ENCODE measurements around the gene DCC.
A peak's percentile ranks its signal among the peaks of the same experiment; 100 is the strongest.

The DCC gene

DNA sequence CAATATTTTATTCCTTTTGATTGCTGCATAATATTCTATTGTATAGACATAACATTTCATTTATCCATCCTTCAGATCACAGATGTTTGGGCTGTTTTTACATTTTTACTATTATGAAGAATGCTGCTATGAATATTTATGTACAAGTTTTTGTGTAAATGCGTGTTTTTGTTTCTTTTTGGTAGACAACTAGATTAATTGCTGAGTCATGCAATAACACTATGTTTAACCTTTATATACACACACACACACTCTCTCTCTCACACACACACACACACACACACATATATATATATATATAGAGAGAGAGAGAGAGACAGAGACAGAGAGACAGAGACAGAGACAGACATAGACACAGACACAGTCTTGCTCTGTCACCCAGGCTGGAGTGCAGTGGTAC lies 926.9 kb downstream of the DCC start:
- DNase-seq = no peak

DNA sequence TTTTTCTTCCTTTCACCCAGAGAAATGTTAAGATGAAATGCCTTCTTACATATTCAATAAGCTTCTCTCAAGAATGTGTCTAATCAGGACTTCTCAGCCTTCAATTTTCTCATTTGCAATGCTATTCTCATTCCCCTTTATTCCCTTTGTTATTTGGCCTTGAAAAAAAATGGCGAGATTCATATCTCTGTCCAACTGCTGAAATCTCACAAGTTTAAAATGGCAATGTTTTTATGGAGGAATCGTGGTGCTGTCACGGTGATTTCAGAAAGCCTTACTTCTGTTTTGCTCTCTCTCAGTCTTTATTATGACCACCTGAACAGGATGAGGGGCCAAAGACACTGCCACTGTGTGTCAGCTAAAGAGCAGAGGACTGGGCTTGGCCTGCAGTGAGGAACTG lies 928.5 kb downstream of the DCC start:
- no peak for DNase-seq

DNA sequence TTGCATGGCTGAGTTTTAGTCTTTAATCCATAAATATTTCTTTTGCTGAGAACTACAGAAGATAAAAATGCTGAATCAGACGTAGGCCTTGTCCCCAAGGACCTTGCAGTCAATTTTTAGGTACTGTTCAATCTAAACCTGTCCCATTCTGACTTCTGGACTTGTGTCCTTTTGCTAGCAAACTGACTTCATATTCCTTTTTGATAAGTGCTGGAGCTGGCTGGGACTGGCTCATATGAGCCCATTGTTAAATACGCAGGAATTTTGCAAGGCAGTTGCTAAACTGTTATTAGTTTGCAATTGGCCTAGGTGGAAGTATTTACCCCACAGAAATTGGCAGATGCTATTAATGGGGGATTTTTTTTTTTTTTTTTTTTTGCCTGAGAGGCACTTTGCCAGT lies 941.4 kb downstream of the DCC start:
- no peak for DNase-seq

DNA sequence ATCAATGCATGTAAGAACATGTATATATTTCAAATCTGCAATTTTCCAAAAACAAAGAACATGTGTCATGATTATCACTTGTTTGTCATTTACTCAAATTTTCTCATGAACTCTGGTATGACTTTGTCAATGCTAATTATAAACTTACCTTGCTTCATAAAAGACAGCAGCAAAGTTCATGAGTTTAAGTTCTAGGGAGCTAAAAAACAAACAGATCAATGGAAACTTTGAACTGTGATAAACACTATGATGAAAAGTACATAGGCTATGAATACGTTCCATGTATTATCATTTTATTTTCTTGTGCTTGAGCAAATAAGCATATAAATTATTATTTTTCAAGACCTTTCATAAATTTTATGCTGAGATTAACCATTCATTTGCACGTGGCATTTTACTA lies 943.7 kb downstream of the DCC start:
- DNase-seq = no peak

DNA sequence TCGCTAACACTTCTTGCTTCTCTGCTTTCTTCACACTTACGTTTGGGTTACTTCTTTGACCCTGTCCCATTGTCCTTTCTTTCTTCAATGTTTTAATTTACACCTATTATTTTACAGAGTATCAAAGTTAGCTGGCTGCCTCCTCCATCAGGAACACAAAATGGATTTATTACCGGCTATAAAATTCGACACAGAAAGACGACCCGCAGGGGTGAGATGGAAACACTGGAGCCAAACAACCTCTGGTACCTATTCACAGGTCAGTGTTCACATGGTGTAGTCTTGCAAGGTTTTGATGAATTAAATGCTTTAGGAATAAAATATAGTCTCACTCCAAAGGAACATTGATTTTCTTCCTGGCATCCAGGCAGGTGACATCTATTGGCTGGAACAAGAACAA lies 965.5 kb downstream of the DCC start:
- no peak for DNase-seq

DNA sequence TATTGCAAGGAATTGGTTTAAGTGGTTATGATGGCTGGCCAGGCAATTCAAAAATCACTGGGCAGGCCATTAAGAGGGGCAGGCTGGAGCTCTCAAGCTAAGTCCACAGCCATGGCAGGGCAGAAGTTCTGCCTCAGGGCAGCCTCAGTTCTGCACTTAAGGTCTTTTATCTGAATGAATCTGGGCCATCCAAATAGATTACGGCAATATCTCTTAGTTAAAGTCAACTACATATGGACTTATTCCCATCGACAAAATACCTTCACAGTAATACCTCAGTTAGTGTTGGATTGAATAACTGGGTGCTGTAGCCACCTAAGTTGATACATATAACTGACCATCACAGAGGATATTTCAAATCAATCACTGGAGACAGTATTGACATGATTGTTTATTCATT lies 979.6 kb downstream of the DCC start:
- DNase-seq = no peak

DNA sequence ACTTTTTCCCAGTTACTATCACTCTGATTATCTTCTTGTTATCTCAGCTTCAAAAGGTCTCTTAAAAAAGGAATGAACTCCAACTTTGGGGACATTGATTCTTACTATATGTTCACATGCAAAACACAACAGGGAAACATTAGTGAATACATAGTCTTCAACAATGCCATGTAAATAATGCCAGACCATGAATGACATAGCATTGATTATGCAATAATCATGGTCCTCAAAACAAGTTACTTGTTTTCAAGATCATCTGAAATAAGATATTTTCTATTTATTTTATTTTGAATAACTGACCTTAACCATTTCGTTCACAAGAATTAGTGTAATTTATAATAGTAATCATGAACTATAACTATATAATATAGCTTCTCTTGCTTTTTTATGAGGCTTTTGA lies 982.2 kb downstream of the DCC start:
- no peak for DNase-seq

DNA sequence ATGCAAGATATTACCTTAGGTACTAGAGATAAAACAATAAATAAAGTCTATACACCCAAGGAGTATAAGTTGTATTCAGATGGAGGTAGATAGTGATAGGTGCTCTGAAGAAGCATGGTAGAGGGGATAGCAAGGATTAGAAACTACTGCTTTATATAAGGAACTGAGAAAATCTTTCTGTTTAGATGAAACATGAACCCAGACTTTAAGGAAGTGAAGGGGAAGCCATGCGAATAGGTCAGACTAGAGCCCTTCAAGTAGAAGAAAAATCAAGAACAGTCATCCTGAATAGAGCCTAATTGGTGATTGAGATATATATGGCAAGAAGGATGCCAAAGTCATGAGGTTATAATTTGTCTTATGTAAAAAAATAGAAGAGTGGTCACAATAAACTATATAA lies 984.4 kb downstream of the DCC start:
- no peak for DNase-seq

DNA sequence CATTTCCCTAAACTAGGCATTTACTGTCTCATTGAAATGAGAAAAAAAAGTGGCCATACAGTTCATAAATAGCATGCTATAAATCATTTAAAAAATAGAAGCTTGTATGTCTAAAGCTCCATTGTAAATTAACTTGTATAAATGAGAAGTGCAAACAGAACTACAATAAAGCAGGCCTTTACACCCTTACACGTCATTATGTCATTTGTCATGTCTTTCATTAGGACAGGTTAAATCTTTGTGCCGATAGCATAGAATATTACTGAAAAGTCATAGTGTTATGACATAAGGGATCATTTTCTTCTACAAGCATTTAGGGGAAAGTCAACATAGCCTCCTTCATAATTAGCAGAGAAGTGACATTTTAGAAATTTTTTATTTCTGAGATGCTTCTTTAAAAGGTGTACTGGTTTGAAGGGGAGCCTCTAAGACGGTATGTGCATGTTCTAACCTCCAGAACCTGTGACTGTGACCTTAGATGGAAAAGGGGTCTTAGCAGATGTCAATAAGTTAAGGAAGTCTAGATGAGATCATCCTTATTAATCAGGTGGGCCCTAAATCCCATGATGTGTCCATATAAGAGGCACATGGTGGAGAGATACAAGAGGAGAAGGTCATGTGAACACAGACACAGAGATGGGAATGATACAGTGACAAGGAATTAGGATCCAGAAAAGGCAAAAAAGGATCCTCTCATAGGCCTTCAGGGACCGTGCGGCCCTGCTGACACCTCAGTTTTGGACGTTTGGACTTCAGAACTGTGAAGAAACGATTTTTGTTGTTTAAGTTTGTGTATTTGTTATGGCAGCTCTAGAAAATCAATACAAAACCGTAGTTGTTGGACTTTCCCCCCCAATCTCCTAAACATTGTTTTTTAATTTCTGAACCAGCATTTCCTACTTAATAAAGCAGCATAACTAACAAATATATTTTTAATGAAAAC lies 1020.8 kb downstream of the DCC start:
- DNase-seq = no peak

DNA sequence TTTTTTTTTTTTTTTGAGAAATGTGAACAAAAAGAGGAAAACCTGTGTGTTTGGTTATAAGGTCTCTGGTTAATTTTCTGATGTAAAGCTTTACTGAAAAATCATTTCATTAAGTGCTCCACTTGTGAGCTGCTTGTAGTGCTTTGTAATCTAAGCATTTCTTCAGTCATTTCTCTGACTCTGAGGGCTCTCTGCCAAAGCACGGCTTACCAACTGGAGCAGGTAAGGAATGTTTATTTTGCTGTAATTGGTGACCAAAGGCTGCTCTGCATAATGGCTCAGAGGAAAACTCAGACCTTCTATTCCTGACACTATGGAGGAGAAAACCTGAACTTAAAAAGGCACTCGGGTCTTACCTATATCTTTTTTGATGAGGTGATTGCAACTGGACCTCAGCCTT lies 1035.6 kb downstream of the DCC start:
- DNase-seq = no peak

DNA sequence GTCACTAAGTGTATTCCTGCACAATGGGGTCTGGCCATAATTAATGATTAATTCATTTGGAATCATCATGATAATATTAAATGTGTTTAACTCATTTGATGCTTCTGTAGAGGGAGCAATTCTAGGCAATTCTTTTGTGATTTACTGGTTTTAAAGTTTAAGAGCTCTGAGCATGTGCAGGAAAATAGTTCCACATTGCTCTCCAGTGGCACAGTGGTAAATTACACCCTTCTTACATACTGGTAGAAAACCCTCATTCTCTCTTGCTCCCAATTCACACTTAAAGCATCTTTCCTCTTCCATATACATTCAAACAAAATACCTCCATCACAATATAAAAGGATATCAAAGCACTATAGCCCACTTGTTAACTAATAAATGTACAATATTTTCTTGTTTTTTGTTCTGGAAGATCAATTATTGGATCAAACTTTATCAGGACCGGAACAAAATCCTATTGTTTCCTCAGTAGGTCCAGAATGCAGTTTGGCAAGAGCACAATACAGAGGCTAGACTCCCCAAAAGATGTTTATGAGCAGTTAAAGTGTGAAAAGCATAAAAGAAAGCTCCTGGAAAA lies 1040.2 kb downstream of the DCC start:
- DNase-seq = peak; percentile 11

DNA sequence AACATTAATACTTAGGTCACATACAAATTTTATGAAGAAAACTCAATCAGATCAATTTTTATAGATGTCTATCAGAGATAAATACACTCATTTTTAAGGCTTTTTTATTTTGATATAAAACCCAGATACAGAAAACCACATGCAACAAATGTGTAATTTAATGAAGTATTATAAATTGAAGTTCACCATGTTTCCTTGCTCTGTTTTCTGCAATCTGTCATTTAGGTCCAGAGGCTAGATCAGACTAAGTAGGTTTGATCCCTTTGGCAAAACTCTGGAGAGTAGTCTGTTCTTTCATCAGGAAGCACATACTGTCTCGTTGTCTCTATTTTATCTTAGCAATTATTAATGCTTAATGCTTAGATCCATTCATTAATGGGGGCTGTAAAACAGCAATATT lies 1042.9 kb downstream of the DCC start:
- no peak for DNase-seq

DNA sequence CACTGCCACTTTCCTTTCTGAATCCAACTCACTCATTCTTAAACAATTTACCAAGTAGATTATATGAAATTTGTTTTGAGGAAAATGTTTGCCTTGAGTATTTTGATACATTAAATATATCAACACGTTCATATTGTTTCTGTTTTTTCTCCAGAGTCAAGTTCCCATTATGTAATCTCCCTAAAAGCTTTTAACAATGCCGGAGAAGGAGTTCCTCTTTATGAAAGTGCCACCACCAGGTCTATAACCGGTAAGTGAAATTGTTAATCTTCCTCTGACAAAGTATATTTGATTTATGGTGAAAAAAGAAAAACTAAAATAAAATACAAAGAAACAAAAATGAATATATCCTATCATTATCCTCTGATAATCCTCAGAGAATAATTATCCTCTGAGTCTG lies 1045.9 kb downstream of the DCC start:
- DNase-seq = no peak

DNA sequence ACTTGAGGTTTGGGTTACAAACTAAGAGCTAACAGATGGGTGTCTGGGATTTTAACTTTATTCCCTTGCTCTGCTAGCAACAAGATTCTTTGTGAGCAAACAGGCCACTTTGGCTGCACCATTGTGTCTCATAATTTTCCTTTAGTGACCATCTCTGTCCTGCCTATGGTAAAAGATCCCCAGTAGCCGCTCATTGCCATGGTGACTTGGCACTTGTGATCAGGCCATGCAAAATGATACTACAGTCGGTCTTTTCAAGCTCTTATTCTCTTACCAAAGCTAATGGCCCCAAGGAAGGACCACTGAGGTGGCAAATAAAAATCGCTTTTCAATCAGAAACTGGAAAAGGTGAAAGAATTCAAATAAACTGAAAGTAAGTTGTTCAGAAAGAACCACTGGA lies 1047.6 kb downstream of the DCC start:
- DNase-seq = no peak

DNA sequence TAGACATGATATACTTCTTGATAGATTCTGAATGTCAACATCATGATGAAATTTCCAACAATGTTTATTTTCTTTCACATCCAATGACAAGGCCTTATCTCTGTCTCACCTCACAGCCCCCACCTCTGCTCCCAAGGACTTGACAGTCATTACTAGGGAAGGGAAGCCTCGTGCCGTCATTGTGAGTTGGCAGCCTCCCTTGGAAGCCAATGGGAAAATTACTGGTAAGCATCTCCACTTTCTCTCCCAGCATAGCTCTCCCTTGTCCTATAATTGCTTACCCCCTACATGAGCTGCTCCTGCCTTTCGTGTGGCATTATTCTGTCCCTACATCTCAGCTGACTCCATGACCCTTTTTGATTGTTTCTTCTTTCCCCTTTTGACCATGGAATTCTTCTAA lies 1062.7 kb downstream of the DCC start:
- no peak for DNase-seq

DNA sequence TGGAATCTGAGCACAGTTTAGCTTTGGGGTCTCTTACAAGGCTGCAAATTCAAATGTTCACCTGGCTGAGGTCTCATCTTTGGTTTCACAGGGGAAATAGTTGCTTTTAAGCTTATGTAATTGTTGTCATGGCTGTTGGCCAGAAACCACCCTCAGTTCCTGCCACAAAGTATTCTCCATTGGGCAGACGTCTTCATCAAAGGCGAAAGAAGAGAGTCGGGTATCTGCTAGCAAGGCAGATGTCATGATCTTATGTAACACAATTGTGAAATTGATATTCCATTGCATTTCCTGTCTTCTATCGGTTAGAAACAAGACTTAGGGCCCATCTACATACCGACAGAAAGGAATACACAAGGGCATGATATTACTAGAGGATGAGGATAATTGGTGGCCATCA lies 1068.3 kb downstream of the DCC start:
- no peak for DNase-seq

DNA sequence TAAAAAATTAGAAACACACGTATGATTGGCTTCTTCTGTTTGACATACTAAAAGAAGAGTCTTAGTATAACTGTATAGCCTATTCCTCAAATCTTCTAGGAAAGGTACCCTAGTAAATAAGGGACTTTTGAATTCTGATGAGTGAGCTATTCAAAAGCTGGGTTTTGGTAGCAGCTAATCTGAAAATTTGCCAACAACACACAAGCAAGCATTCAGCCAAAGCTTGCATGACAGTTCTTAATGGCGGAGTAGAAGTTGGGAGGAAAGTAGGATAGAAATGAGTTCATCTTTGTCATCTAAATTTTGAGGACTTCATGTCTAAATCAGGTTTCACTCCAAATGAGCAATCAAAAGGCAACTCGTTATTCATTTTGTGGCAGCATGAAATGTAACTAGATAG lies 1071.5 kb downstream of the DCC start:
- DNase-seq = no peak

DNA sequence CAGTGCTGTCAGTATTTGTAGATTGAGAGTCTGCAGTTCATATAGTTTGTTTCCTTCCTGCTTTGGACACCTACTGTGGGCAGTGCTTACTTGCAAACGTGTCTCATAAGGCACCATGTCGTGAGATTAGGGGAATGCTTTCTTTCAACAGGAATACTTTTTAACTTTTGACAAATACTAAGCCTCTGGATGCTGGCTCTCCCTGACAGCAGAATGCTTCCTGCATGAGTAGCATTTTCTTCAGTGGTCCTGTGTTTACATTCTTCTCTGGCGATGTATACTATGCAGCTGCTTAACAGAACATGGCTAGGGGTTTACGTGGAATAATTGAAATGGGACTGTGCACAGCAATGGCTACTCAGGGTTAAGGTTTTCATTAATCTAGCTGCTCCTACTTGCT lies 1077.0 kb downstream of the DCC start:
- DNase-seq = peak; percentile 54

DNA sequence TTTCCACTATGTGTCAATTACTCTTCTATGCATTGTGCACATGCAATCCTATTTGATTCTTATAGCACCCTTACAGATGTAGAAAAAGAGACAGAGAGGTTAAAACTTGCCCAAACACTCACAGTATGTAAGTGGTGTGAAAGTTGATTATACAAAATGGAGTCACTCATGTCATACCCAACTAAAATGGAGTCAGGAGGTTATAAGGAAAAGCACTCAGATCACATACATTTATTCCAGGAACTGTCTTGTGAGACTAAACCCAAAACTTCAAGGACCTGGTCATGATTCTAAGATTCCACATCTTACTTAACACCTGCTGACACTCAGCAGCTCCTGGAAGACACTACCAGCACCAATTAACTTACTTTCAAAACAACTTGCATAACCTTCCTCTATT lies 1081.9 kb downstream of the DCC start:
- no peak for DNase-seq

DNA sequence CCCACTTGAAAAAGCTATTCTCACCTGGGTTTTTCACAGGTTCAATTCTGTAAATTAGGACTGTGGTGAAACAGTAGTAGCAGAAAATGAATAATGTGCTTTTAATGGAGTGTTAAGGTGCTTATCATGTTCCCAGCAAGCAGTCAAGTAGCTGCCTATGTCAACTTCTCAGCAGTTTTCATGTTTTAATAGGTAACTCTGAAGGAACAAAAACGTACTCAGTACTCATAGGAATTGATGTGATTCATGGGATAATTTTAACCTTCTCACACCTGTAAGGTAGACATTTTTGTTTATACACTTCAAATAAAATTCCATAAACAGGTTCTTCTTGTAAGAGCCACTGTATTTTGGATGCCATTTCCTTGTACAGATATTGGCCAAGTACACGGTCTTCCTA lies 1082.9 kb downstream of the DCC start:
- no peak for DNase-seq

DNA sequence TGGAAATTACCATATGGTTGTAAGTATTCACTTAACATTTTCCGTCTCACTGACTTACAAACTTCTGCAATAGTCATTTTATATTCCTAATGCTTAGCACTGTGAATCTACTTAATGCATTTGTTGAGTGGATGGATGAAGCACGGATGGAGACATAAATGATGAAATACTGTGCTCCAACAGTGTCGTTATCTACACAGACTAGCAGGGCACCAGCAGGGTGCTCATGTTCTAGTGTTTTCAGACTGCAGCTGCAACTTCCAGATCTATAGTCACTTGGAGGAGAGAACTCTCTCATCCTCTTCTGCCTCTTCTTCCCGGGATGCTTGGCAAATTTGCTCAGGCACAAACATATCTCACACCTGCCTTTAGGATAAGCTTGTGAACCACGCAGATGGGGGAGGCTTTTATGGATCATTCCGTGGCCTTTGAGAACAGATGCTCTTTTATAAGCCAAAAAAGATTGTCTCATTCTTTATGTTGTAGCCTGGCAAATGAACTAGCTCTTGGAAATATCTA lies 1086.7 kb downstream of the DCC start:
- no peak for DNase-seq

DNA sequence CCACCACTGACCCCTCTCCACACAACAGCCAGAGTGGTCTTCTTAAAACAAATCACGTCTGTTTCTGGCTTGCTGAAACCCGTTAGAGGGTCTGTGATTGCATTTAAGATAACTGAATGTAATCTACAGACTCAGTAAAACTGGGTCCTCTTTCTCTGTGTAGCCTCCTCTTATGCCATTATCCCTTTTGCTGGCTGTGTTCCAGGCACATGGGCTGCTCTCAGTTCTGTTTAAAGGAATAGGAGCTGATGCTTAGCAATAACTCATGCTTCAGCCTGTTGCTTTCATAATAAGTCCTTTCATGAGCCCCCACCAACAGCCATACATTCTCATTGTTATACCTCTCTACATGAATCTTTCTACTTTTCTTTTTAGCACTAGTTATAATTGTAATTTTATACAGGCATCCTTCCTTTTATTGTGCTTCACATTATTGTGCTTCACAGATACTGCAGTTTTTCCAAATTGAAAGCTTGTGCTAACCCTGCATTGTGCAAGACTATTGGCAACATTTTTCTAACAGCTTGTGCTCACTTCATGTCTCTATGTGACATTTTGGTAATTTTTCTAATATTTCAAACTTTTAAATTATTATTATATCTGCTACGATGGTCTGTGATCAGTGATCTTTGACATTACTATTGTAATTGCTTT lies 1101.9 kb downstream of the DCC start:
- DNase-seq = no peak

DNA sequence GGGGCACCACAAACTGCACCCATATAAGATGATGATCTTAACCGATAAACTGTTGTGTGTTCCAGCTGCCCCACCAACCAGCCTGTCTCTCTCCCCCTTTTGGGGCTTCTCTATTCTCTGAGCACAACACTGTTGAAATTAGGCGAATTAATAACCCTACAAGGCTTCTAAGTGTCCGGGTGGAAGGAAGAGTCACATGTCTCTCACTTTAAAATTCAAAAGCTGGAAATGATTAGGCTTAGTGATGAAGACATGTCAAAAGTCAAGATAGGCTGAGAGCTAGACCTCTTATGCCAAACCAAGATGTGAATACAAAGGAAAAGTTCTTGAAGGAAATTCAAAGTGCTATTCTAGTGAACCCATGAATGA lies 1102.4 kb downstream of the DCC start:
- no peak for DNase-seq

DNA sequence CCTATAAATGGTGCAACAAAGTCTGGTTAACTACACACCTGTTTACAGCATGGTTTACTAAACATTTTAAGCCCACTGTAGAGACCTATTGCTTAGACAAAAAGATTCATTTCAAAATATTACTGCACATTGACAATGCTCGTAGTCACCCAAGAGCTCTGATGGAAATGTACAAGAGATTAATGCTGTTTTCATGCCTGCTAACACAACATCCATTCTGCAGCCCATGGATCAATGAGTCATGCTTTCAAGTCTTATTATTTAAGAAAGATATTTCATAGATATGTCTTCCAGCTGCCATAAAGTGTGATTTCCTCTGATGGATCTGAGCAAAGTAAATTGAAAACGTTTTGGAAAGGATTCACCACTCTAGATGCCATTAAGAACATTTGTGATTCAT lies 1103.3 kb downstream of the DCC start:
- peak; percentile 6 for DNase-seq

All from fibroblast of upper back skin (primary cell).